ENCODE results near the gene CIBAR2. TPM values are rescaled to one million over a fixed set of nuclear protein-coding genes. Genes with fewer than 3 reads are reported as not detected.
A peak's percentile ranks its signal among the peaks of the same experiment; 100 is the strongest.

CIBAR2 gene
- total and polyA plus RNA-seq, 10 donors, result 0.13 to 2.4 (median 0.35) TPM; not detected in 3

DNA sequence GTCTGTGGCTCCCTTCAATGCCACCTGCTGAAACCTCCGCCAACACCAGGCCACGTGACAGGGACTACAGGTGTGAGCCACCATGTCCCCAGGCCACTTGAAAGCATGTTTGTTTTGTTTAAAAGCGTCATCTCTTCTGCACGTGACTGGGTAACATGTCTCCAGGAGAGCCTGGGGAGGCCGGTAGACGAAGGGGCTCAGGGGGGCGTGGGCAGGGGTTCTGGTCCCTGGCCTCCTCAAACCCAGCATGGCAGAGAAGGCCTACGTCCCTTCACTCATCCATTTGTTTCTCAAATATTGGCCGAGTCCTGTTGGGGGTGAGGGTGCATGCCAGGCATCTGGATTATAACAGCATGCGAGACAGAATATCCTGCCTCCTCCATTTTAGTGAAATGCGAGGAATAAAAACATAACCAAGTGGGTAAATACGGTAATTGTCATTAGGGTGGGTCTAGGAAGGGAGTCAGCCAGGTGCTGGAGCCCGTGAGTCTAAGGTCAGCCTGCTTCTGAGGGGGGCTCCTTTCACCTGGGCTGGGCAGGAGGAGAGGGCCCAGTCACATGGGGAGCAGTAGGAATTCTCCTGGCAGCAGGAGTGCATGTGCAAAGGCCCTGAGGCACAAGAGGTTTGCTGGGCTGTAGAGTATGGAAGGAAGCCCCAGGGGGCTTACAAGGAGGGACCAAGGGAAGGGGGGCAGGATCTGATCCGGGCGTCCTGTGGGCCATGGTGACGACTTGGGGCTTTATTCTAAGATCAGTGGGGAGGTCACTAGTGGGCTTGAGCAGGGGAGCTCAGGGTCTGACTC lies 26.8 kb upstream of the CIBAR2 start:
- TF ChIP-seq, protein P1, sequence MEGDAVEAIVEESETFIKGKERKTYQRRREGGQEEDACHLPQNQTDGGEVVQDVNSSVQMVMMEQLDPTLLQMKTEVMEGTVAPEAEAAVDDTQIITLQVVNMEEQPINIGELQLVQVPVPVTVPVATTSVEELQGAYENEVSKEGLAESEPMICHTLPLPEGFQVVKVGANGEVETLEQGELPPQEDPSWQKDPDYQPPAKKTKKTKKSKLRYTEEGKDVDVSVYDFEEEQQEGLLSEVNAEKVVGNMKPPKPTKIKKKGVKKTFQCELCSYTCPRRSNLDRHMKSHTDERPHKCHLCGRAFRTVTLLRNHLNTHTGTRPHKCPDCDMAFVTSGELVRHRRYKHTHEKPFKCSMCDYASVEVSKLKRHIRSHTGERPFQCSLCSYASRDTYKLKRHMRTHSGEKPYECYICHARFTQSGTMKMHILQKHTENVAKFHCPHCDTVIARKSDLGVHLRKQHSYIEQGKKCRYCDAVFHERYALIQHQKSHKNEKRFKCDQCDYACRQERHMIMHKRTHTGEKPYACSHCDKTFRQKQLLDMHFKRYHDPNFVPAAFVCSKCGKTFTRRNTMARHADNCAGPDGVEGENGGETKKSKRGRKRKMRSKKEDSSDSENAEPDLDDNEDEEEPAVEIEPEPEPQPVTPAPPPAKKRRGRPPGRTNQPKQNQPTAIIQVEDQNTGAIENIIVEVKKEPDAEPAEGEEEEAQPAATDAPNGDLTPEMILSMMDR (IDR thresholded peaks at IDR 0.05 in 8 of 11, conservative IDR thresholded peaks at IDR 0.05 in 3 of 11), result no peak
- TF ChIP-seq POLR2A (IDR thresholded peaks at IDR 0.05) (no peak), POLR2AphosphoS5 (IDR thresholded peaks at IDR 0.05) (no peak)
- peaks cover 0 to 43% (median 5%) of the 10 kb centered on the region in 7 donors for H3K27me3 ChIP-seq (replicated peaks in 1 of 7)
- intact Hi-C loops (cut with DNase I; ENCODE audit: low total_unique reads), result no loop called here
- no peak overlapping the region for H3K27ac ChIP-seq
- peaks cover 13 to 78% (median 62%) of the 10 kb centered on the region in 6 donors for H3K4me1 ChIP-seq
- no peak for DNase-seq
- H3K36me3 ChIP-seq, result no peaks in the 10 kb centered on the region
- no peaks in the 10 kb centered on the region for H3K9me3 ChIP-seq
- 85 to 89% (median 85%) methylated on average over 15 to 16 of the region's 16 CpGs for WGBS, 5 donors
- no peak overlapping the region for H3K4me3 ChIP-seq

DNA sequence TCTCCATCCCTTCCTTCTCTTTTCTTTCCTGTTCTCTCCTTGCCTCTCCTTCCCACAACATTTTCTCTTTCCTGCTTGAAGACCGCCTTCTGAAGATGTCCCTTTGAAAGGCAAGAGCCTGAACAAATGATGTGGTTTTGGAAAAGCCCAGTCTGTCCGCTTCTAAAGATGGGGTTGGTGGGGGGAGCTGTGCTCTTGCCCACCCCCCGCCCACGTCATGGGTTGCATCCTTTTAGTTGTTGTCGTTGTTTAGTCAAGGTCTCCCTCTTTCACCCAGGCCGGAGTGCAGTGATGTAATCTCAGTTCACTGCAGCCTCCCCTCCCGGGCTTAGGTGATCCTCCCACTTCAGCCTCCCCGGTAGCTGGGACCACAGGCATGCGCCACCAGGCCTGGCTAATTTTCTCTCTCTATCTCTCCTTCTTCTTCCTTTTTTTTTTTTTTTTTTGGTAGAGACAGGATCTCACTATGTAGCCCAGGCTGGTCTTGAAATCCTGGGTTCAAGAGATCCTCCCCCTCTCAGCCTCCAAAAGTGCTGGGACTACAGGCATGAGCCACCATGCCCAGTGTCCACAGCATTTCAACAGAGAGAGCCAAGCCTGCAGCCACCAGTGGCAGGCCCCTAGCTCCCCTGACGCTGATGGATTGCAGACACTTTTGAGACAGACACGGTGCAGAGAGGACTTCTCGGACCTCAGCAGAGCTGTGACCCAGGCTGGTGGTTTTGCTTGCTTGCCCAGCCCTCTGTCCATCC lies 26.0 kb upstream of the CIBAR2 start:
- no peak for DNase-seq
- Histone ChIP-seq H3K27me3 (replicated peaks in 1 of 7) (peaks cover 0 to 43% (median 5%) of the 10 kb centered on the region in 7 donors), H3K36me3 (no peaks in the 10 kb centered on the region), H3K4me3 (peak overlapping the region in 1 of 8 donors; percentile 65), H3K27ac (peak overlapping the region; percentile 17 to 91 (median 88)), H3K9me3 (no peaks in the 10 kb centered on the region), H3K4me1 (peaks cover 13 to 78% (median 59%) of the 10 kb centered on the region in 6 donors)
- no peak for TF ChIP-seq POLR2AphosphoS5 (IDR thresholded peaks at IDR 0.05)
- TF ChIP-seq, protein P1 (IDR thresholded peaks at IDR 0.05 in 8 of 11, conservative IDR thresholded peaks at IDR 0.05 in 3 of 11), result no peak
- no peak for TF ChIP-seq POLR2A (IDR thresholded peaks at IDR 0.05)
- WGBS, 5 donors, result 64 to 81% (median 75%) methylated on average over 11 to 12 of the region's 12 CpGs
- intact Hi-C loops (cut with DNase I; ENCODE audit: low total_unique reads), result no loop called here

DNA sequence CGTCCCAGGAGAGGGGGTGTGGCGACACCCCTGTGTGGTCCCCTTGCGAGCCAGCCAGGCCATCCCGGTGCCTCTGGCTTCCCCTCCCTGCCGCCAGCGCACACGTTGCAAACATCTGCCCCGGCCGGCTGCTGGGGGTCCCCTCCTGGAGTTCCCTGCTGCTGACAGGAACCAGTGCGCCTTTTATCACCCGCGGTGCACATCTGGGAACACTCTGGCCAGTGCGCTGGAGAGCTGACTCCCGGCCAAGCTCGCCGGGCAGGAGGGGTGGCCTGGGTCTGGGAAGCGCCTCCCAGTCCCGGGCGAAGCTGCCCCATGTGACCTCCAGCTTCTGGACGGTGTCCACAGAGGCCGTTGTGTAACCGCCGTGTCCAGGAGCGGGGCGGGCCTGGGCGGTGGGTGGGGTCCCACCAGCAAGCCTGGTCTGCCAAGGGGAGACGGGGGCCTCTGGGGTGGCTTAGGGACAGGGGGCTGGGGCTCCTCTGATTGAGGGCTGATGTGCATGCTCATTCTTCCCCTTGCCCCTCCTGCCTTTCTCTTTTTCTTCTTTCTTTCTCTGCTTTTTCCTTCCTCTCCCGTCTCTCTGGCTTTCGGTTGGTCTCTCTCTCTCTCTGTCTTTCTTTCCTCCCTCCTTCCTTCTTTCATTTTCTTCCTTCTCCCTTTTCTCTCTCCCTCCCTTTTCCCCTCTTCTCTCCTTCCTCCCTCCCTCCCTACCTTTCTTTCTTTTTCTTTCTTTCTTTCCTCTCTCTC lies 25.2 kb upstream of the CIBAR2 start:
- H3K4me1 ChIP-seq, result peaks cover 13 to 76% (median 56%) of the 10 kb centered on the region in 6 donors
- peaks cover 0 to 43% (median 5%) of the 10 kb centered on the region in 7 donors for H3K27me3 ChIP-seq (replicated peaks in 1 of 7)
- H3K27ac ChIP-seq, result peak overlapping the region; percentile 68 to 91 (median 88)
- peak; percentile 92 for DNase-seq
- 3 to 7% (median 4%) methylated on average over 20 to 29 of the region's 29 CpGs for WGBS, 5 donors
- intact Hi-C loops (cut with DNase I; ENCODE audit: low total_unique reads), result no loop called here
- no peaks in the 10 kb centered on the region for H3K9me3 ChIP-seq
- H3K4me3 ChIP-seq, result peak overlapping the region in 7 of 8 donors; percentile 0 to 65 (median 30)
- TF ChIP-seq POLR2AphosphoS5 (IDR thresholded peaks at IDR 0.05) (peak; percentile 78 to 92 (median 90)), POLR2A (IDR thresholded peaks at IDR 0.05) (no peak)
- TF ChIP-seq, protein P1 (IDR thresholded peaks at IDR 0.05 in 8 of 11, conservative IDR thresholded peaks at IDR 0.05 in 3 of 11), result peak in 1 of 11 experiments; percentile 3
- H3K36me3 ChIP-seq, result no peaks in the 10 kb centered on the region
